GM21723 (cell line): Measurements from ENCODE around the gene ZDHHC13.
"Not testable (repeated sequence)": the region's sequence is repeated elsewhere in the genome, so short reads cannot be mapped to it uniquely, and the experiment has no call there.

Experiments
- ATAC-seq: cut with Tn5 transposase; IDR thresholded peaks from one replicate; pipeline ENCODE4 v1.9.1; 2021; ENCODE audit warnings: mild to moderate bottlenecking, moderate library complexity; ENCODE audit not compliant: unreplicated experiment

Gene ZDHHC13

DNA sequence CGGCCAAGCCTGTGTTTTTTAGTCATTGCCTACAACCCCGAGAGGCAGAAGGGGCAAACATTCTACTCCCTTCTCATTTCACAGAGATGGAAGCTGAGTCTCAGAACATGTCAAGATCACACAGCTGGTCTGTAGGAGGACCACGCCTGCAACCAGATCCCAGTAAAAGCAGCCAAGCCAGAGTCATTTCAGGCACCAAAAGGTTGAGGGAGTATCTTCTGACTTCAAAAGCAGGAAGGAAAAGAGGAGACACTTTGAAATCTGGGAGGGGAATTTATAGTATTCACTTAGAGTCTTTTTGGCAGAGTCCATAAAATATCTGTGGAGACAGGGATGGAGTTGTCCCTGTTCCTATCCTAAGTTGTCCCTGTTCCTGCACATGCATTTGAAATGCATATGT is 17.9 kb upstream of the ZDHHC13 start:
- ATAC-seq = no peak

DNA sequence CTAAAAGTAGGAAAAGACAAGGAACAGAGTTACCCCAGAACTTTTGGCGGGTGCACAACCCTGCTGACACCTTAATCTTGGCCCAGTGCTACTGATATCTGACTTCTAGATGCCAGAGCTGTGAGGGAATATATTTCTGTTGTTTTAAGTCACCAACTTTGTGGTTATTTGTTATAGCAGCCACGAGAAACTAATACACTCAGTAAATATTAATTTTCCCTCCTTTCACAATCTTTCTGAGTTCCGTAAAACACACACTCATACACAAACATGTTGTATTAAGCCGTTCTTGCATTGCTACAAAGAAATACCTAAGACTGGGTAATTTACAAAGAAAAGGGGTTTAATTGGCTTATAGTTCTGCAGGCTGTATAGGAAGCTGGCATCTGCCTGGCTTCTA is 16.1 kb upstream of the ZDHHC13 start:
- no peak for ATAC-seq

DNA sequence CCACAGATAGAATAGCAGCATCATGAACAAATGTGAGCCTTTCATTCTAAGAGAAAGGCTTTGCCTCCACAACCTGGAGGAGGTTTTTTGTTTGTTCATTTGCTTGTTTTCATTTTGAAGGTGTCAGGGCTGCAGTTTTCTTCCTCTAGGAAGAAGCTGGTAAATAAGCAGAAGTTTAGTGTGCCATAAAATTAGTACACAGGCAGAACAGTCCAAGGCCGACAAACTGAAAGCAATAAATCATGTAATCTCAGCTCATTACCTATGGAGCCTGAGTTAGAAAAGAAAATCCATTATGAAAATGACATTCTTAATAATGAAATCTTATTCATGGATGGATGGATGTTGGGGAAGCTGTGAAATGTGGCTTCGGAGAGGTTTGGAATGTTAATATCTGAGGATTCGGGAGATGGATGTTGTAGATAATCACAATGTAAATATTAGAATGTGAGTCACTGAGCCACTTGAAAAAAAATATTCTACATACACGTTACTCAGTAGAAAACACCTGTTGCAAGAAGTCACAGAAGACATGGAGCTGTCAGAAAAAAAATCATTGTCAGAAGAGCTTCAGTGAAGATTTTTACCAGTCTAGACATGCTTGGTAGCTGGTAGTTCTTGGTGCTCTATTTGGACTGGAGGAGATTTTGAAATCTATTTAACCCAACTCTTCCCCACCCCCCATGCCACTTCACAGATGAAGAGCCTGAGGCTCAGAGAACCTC is 15.0 kb upstream of the ZDHHC13 start:
- no peak for ATAC-seq

DNA sequence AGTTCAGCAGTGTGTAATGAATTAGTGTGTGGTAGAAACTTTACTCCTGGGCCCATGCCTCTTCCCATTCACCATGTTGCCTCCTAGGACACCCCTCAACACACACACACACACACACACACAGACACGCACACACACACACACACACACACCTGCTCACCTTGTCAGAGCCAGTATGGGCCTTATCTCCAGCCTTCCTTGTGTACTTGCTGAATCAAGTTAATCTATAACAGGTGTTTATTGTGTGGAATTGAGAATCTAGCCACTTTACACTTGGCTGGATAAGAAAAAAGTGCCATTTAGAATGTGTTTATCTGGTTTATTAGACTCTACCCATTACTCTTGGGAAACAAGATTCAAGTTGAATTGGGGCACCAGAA is 14.5 kb upstream of the ZDHHC13 start:
- no peak for ATAC-seq

DNA sequence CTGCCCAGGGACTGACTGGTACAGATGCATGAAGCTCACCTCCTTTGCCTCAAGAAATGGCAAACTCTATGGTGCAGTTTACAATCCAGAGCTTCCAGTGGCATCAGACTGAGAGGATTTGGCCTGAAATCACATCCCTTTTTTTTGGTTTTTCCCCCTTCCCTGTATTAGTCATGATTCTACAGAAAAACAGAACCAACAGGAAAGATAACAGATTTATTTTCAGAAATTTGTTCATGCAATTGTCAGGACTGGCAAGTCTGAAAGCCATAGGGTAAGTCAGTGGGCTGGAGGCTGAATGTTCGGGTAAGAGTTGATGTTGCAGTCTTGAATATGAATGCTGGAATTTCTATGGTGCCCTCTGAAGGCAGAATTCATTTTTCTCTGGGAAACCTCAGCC is 12.0 kb upstream of the ZDHHC13 start:
- ATAC-seq = no peak

DNA sequence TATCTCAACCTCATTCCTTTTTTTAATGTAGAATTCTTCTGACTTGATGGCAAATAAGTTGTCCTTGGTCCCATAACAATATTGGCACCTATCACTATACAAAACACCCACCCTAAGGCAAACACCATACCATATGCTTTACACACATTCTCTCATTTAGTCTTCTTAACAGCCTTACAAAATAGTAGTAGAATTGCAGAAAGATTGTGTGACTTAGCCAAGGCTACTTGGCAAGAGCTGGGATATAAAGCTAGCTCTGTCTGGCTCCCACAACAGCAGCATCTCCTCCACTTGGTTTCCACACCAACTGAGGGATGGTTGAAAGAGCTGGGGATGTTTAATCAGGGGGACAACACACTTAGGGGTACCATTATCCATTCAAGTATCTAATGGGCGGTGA is 9.8 kb upstream of the ZDHHC13 start:
- no peak for ATAC-seq

DNA sequence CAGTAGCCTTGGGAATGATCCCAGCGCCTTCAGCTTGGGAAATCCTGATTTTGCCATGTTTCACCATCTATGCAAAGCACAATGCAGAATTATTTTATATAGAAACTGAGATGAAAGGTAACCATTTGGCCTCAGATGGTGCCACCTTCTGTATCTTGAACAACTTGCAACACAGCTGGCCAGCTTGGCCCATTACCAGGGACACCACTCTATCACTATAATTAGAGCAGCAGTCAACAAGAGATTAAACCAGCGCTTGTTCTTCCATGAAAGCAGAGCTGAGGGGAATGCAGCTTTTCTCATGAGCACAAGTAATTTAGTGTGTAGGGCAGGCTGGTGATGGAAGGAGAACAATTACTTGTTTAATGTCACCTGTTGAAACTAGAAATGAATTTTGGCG is 6.7 kb upstream of the ZDHHC13 start:
- no peak for ATAC-seq

DNA sequence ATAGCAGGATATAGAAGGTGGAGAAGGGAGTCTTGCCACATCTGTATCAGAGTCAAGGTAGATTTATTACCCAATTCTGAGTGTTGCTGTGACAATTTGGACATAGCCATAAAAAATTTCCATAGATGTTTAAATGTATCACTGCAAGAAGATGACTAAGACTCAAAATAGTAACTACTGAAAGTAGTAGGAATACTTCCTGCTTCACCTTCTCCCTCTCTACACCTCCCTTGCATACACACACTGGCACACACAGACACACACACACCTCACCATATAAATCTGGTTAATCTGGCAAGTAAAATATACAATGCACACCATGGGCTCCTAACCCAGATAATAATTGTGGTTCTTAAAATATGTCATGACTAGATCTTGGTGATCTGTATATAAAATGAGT is 5.2 kb upstream of the ZDHHC13 start:
- no peak for ATAC-seq

DNA sequence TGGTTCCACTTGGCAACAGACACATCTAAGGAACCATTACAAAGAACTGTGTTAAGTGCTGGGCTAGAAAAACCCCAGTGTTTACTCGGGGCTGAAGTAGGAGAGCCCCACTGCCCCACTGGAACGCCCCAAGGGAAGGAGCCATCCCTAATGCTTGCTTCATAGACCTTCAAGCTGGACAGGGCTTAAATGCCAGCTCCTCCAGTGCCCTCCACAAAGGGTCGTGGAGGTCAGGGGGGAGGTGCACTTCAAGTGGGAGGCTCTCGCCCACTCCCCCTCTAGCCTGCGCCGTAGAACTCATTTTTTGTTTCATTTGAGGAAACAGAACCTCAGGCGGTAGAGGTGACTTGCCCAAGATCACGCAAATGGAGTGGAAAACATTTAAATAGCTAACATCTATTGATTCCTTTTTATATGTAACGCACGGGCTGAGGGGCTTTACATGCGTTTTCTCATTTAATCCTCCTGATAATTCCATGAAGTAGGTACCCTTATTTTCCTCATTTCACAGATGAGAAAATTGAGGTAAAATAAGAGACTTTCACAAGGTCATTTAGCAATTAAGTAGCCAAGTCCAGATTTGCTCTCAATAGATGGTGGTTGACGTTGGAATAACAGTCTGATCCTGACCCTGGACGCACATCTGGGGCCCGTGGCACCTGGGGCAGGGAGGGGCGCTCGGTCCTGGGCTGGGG is 545 bp upstream of the ZDHHC13 start:
- no peak for ATAC-seq

DNA sequence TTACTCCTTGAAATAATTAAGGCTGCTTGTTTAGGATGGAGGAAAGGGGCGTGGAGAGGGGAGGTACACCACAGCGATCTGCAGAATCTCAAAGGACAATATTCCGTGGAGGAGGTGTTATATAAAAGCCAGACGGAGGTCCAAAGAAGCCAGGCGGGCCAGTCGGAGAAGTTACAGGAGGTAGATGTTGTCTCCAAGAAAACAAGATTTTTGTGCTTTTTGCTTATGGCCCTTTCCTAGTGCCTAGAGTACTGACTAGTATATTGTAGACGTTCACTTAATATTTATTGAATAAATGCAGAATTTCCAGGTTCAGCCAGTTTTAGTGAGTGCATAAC is 761 bp downstream of the ZDHHC13 start:
- no peak for ATAC-seq

DNA sequence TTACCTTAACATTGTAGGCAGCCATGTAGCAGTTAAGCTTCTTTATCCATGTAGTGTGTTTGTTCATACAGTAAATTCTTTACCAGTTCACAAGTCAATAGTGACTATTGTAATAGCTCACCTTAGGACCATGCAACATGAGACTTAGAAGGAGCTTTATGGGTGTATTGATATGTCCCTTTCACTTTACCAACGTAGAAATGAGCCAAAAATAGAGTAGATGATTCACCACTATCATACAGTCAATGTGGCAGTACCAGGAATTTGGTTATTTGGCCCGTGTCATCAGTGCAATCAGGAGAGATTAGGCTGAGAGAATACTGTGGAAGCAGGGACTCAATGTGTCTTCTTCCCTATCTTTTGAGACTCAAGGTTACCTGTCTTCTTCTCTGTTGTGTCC is 4.7 kb downstream of the ZDHHC13 start:
- ATAC-seq = no peak

DNA sequence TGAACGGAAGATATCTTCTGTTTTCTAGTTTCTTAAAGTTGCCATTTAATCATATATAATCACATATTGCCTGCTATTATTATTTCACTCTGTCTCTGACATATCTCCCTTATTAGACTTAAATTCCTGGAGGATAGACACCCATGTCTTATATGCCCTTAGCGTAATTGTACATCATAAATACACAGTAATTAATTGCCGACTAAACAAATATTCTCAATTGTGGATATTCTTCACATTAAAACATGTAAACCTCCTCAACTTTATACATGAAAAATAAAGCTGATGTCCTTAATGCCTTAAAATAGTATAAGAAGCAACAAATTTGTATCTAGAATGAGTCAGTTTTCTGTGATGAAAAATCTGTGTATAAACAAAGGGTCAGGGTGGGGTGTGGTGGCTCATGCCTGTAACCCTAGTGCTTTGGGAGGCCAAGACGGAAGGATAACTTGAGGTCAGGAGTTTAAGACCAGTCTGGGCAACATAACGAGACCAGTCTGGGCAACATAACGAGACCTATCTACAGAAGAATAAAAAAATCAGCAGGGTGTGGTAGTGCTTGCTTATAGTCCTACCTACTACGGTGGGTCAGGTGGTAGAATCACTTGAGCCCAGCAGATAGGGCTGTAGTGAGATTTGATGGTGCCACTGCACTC is 6.1 kb downstream of the ZDHHC13 start:
- no peak for ATAC-seq

DNA sequence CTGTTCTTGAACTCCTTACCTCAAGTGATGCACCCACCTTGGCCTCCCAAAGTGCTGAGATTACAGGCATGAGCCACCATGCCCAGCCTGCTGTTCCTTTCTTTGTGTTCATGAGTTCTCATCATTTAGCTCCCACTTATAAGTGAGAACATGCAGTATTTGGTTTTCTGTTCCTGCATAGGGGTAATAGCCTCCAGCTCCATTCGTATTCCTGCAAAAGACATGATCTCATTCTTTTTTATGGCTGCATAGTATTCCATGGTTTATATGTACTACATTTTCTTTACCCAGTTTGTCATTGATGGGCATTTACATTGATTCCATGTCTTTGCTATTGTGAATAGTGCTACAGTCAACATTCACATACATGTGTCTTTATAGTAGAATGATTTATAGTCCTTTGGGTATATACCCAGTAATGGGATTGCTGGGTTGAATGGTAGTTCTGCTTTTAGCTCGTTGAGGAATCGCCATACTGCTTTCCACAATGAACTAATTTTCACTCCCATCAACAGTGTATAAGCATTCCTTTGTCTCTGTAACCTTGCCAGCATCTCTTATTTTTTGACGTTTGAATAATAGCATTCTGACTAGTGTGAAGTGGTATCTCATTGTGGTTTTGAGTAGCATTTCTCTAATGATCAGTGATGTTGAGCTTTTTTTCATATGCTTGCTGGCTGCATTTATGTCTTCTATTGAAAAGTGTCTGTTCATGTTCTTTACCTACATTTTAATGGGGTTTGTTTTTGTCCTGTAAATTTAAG is 9.8 kb downstream of the ZDHHC13 start:
- ATAC-seq = not testable (repeated sequence)

DNA sequence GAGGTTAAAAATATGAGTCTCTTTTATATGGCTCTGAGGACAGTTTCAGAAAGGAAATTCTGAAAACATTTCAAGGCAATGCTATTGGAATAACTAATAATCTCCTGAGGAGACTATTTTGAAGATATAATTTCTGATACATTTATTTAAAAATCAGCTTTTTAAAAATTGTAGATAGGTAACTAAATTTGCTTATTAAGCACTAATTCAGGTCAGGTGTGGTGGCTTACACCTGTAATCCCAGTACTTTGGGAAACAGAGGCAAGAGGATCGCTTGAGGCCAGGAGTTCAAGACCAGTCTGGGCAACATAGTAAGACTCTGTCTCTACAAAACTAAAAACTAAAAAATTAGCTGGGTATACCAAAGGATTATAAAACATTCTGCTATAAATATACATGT is 17.0 kb downstream of the ZDHHC13 start:
- ATAC-seq = no peak

DNA sequence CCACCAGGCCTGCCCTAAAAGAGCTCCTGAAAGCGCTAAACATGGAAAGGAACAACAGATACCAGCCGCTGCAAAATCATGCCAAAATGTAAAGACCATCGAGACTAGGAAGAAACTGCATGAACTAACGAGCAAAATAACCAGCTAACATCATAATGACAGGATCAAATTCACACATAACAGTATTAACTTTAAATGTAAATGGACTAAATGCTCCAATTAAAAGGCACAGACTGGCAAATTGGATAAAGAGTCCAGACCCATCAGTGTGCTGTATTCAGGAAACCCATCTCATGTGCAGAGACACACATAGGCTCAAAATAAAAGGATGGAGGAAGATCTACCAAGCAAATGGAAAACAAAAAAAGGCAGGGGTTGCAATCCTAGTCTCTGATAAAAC is 19.9 kb downstream of the ZDHHC13 start:
- not testable (repeated sequence) for ATAC-seq

DNA sequence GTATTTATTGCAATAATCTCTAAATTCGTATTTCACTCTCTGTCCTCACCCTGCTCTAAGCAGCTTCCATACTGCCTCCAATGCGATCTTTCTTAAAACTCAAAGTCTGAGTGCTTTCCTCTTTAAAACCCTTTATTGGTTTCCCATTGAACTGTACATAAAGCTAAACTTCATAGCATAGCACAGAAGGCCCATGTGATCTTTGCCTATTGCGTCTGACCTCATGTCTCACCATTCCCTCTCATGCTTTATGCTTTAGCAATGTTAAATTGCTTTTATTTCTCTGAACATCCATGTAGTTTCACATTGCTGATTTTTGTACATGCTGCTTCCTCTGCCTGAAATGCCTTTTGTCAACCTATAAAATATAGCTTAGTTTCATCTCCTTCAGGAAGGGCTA is 28.4 kb downstream of the ZDHHC13 start:
- no peak for ATAC-seq

DNA sequence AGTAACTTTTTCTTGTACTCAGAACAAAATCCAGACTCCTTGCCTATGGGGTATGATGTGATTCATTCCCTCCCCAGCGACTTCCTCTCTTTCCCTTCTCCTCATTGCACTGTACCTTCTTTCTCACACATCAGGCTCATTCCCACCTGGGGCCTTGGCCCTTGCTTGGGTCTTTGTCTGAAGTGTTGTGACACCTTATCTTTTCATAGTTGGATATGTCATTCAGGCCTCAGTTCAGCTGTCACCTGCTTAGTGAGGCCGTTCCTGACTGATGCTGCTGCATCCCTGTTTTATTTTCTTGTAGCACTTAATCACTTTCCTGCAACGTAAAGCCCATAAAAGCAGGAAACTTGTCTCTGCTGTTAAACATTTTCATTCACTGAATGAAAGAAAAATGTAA is 39.9 kb downstream of the ZDHHC13 start:
- ATAC-seq = no peak

DNA sequence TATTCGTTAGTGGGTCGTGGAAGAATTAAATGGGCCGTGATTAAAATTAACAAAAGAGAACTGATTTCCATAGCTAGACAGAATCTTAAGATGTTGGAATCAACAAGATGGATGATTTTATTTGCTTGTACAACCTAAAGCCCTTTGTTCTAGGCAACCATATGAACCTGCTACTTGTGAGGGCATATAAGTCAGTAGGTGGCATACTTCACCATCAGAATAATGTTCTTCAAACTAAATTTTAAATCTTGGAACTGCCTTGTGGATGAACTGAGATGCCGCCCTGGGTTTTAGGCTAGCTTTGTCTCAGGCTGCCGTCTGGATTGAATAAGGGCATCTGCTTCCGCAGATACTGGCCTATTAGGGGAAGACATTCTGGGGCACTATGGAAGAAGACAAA is 43.9 kb downstream of the ZDHHC13 start:
- ATAC-seq = no peak

DNA sequence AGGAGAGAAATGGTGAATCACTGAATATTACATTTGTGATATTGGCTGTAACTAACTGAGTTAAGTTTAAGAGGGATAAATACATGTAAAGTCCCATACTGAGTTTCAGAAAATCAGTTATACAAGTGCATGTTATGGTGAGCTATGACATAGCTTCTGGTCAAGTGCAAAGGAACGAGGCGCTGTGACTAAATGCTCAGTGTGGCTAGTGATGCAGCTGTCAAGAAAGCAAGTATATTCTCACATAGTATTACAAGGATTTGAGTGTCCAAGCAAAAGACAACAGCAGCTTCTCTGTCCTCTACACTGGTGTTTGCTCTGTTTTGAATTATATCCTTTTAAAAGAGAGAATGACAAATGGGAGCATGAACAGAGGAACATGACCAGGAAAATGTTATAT is 44.7 kb downstream of the ZDHHC13 start:
- no peak for ATAC-seq

DNA sequence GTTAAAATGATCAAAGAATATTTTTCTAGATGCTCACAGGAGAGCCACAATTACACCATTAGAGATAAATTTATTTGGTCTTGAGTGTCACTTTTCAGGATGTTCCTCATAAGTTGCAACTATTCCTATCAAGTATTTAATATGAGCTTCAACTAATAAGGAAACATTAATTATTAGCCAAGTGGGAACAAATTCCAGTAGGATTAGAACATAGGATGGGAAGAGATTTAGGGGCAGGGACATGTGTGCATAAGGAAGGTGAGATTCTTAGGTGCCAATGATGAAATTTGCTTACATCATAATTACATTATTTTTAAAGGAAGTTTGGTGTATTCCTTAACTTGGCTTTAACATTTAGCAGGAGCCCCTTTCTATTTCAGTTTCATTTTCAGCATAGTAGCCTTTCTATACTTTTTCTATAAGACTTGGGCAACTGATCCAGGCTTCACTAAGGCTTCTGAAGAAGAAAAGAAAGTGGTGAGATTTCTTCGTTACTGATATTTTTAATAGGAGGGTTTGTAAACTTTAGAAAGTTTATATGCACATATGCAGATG is 46.1 kb downstream of the ZDHHC13 start:
- no peak for ATAC-seq

DNA sequence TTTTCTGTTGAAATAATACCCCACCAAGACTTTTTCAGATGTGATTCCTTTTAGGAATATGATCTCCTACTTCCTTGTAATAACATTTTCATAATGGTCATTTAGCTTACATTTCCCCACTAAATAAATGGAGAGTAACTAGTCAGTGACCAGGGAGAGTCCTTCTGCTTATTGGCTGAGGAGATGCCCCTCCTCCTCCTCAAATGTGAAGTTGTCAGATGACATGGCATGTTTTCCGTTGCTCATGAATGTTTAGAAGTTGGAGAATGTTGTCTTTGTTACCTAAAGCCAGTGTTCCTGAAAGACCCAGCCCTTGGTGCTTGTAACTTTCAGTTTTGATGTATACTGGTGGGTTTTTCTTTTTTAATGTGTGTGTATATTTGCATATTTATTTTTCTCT is 46.6 kb downstream of the ZDHHC13 start:
- ATAC-seq = no peak
